Nephron progenitor cell (in vitro differentiated cells): ENCODE measurements around the gene TSFM.

Experiments
- DNase-seq: peaks from one replicate; pipeline ENCODE4 v3.0.0; 2021
- H3K27ac Mint-ChIP-seq: 2 replicates; pipeline ENCODE4 v1.8.0; 2021; ENCODE audit warnings: mild to moderate bottlenecking, moderate library complexity, mixed read lengths
- H3K27me3 Mint-ChIP-seq: 2 replicates; pipeline ENCODE4 v1.8.0; 2021; ENCODE audit warnings: mild to moderate bottlenecking, low read depth, mixed read lengths; ENCODE audit not compliant: poor library complexity
- H3K36me3 Mint-ChIP-seq: 2 replicates; pipeline ENCODE4 v1.8.0; 2021; ENCODE audit warnings: low read depth, mixed read lengths
- H3K4me1 Mint-ChIP-seq: 2 replicates; pipeline ENCODE4 v1.8.0; 2021; ENCODE audit warnings: mixed read lengths
- H3K4me3 Mint-ChIP-seq: 2 replicates; pipeline ENCODE4 v1.8.0; 2021; ENCODE audit warnings: mild to moderate bottlenecking, moderate library complexity, mixed read lengths
- H3K9me3 Mint-ChIP-seq: 2 replicates; pipeline ENCODE4 v1.8.0; 2021; ENCODE audit warnings: mild to moderate bottlenecking, moderate library complexity, mixed read lengths
- TF ChIP-seq, protein P1 (sequence below): fragments of 200-600 bp; sonication (generic); IDR thresholded peaks from 2 replicates; pipeline ENCODE4 v1.5.0; 2021; ENCODE audit warnings: antibody characterized with exemption

TSFM gene

DNA sequence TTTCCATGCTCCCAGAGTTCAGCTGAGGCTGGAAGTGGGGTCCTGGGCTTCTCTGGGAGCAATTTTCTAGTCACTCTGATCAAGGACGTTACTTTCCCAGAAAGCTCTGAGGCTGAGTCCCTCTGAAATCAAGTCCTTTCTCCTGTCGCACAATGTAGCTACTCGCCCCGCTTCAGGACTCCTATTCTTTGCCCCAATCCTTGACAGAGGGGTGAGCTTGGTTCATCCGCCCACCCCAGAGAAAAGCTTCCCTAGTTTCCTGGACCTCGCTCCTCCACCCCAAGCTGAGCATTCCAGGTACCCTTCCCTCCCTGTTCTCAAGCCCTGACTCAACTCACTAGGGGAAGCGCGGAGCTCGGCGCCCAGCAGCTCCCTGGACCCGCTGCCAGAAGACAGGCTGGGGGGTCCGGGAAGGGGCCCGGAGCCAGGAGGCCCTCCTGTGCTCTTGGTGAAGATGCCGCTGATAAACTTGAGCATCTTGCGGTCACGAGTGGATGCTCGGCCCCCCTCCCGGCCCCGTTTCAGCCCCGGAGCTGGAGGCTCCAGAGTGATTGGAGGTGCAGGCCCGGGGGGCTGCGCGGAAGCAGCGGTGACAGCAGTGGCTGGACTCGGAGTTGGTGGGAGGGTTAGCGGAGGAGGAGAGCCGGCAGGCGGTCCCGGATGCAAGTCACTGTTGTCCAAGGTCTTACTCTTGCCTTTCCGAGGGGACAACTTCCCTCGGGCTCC is 45.7 kb upstream of the TSFM start:
- Mint-ChIP-seq H3K9me3 (peaks cover 8% of the 10 kb centered on the region), H3K27me3 (peaks cover 98% of the 10 kb centered on the region), H3K27ac (no peak overlapping the region), H3K4me1 (peaks cover 23% of the 10 kb centered on the region), H3K4me3 (peak overlapping the region; percentile 76), H3K36me3 (no peaks in the 10 kb centered on the region)
- DNase-seq, result no peak
- TF ChIP-seq, protein P1, sequence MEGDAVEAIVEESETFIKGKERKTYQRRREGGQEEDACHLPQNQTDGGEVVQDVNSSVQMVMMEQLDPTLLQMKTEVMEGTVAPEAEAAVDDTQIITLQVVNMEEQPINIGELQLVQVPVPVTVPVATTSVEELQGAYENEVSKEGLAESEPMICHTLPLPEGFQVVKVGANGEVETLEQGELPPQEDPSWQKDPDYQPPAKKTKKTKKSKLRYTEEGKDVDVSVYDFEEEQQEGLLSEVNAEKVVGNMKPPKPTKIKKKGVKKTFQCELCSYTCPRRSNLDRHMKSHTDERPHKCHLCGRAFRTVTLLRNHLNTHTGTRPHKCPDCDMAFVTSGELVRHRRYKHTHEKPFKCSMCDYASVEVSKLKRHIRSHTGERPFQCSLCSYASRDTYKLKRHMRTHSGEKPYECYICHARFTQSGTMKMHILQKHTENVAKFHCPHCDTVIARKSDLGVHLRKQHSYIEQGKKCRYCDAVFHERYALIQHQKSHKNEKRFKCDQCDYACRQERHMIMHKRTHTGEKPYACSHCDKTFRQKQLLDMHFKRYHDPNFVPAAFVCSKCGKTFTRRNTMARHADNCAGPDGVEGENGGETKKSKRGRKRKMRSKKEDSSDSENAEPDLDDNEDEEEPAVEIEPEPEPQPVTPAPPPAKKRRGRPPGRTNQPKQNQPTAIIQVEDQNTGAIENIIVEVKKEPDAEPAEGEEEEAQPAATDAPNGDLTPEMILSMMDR, result no peak

DNA sequence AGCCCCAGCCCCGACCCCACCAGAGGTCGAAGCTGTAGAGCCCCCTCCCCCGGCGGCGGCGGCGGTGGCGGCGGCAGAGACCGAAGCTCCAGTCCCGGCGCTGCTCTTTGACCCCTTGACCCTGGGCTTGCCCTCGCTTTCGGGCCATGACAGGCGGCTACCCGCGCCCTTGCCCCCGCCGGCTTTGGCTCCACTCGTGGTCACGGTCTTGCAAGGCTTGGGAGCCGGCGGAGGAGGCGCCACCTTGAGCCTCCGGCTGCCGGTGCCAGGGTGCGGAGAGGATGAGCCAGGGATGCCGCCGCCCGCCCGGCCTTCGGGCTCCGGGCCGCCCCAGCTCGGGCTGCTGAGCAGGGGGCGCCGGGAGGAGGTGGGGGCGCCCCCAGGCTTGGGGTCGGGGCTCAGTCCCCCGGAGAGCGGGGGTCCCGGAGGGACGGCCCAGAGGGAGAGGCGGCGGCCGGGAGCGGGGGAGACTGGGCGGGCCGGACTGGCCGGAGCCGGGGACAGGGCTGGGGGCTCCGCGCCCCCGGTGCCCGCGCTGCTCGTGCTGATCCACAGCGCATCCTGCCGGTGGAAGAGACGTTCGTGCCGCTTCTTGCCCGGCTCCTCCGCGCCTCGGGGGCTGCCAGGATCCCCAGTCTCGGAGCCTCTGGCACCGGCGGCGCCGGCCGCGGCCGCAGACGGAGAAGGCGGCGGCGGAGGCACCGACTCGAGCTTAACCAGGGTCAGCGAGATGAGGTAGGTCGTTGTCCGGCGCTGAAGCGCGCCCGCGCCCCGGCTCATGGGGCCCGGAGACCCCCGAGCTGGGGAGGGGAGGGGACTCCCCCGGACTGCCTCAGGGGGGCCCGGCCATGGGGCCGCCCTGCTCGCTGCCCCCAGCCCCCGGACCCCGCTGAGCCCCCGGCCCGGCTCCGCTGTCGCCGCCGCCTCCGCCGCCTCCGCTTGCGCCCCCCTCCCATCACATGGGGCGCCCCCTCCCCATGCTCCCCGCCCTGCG is 44.8 kb upstream of the TSFM start:
- peaks cover 98% of the 10 kb centered on the region for H3K27me3 Mint-ChIP-seq
- TF ChIP-seq, protein P1, result no peak
- H3K27ac Mint-ChIP-seq, result no peak overlapping the region
- peaks cover 23% of the 10 kb centered on the region for H3K4me1 Mint-ChIP-seq
- H3K4me3 Mint-ChIP-seq, result no peak overlapping the region
- peaks cover 8% of the 10 kb centered on the region for H3K9me3 Mint-ChIP-seq
- no peaks in the 10 kb centered on the region for H3K36me3 Mint-ChIP-seq
- DNase-seq, result peak; percentile 64

DNA sequence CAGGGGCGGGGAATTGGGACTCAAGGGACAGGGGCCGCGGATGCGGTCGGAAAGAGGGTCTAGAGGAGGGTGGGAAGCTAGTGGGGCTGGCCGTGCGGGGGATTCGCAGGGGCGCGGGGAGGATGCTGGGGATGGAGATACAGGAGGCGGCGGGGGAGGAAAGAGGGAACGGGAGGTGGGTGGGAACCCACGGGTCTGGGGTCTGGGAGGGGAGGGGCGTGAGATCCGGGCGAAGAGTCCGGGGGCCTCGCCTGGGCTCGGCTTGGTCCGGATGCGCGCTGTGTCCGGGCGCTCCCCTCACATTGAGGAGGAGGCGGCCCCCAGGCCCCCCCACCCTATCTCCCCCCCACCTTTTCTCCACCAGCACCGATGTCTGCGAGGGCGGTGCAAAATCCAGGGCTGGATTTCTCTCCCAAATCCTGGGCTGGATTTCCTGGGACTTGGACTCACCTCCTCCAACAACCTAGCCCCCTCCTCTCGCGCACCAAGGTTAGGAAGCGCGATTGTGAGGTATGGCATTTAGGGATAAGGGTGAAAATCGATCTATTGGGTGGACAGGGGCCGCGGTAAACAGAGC is 43.8 kb upstream of the TSFM start, which contains the start of gene AGAP2:
Gene AGAP2 (minus strand): TSS at position 82 of the 577 bp plus-strand sequence. CDS start 496 bp downstream, outside the sequence.
- H3K27ac Mint-ChIP-seq, result no peak within 1 kb of the TSS
- H3K36me3 Mint-ChIP-seq, result no peaks in the 10 kb centered on the region
- H3K27me3 Mint-ChIP-seq, result peaks cover 98% of the 10 kb centered on the region
- DNase-seq, result peak; percentile 51
- peaks cover 23% of the 10 kb centered on the region for H3K4me1 Mint-ChIP-seq
- peaks cover 8% of the 10 kb centered on the region for H3K9me3 Mint-ChIP-seq
- peak within 1 kb of the TSS; percentile 79 for H3K4me3 Mint-ChIP-seq
- TF ChIP-seq, protein P1, result no peak

DNA sequence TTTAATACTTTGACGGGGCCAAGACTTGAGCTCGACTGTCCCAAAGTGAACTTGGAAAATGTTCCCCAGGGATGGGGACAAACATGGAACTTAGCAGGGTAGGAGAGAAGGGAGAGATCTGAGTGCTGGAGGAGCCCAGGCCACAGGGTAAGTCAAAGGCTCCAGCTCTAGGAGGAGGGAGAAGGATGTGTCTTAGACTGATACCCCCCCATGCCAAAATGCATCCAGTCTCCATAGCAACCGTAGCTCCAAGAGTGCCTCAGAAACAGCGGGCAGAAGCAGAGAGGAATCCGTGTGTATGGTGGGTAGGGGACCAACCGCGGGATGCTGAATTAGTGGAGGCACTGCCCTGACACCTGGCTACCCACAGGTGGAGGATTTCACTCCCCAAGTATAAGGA is 43.2 kb upstream of the TSFM start:
- no peak for DNase-seq
- H3K4me3 Mint-ChIP-seq, result peak overlapping the region; percentile 79
- H3K36me3 Mint-ChIP-seq, result no peaks in the 10 kb centered on the region
- peaks cover 92% of the 10 kb centered on the region for H3K27me3 Mint-ChIP-seq
- peaks cover 28% of the 10 kb centered on the region for H3K4me1 Mint-ChIP-seq
- H3K27ac Mint-ChIP-seq, result no peak overlapping the region
- peaks cover 8% of the 10 kb centered on the region for H3K9me3 Mint-ChIP-seq
- TF ChIP-seq, protein P1, result no peak

DNA sequence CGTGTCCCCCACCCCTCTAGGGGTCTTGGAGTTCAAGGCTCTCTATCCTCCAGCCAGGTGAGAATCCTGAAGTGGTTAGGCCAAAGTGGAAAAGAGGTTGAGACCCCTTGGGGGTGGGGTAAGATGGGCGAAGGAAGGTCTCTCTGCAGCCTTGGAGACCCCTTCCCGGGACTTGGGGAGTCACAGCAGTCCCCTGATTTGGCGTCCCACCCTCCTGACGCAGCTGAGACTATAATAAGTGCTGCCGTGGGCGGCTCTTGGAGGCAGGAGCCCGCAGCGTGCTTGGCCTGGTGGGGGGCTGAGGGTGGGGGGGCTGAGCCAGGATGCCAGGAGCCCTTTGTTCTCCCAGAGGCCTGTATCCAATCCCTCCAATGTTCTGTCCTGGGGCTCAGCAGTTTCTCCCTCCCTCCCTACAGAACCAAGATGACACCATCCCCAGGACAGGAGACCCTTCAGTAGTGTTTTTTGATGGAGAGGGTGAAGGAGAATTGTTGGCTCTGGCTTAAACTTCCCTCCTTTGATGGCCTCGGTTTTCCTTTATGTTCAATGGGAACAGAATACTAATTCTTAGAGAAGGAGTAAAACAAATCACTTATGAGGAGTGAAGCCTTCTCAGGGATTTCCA is 42.6 kb upstream of the TSFM start:
- no peak for DNase-seq
- no peaks in the 10 kb centered on the region for H3K36me3 Mint-ChIP-seq
- peaks cover 8% of the 10 kb centered on the region for H3K9me3 Mint-ChIP-seq
- H3K4me1 Mint-ChIP-seq, result peaks cover 27% of the 10 kb centered on the region
- H3K27ac Mint-ChIP-seq, result no peak overlapping the region
- H3K4me3 Mint-ChIP-seq, result no peak overlapping the region
- H3K27me3 Mint-ChIP-seq, result peaks cover 89% of the 10 kb centered on the region
- TF ChIP-seq, protein P1, result no peak
